Liver (tissue), 3 donors: ENCODE results near the gene FER.

Source experiments
- CTCF ChIP-seq: fragments of 150-350 bp; IDR thresholded peaks from 2 replicates; pipeline ENCODE4 v1.5.1; 2017; ENCODE audit warnings: improper control_type of control experiment, low read depth, low read length; ENCODE audit not compliant: missing input control
- EGR1 ChIP-seq, 2 donors: IDR thresholded peaks; 2 replicates each; pipeline ENCODE4 v1.6.1; 2016 to 2018; ENCODE audit warnings: antibody characterized with exemption in 2 of 2, low read depth in 2 of 2
- FOXA1 ChIP-seq: IDR thresholded peaks from 2 replicates; pipeline ENCODE4 v1.6.1; 2016; ENCODE audit warnings: antibody characterized with exemption
- GABPA ChIP-seq, 2 donors: IDR thresholded peaks in 1 of 2; conservative IDR thresholded peaks in 1 of 2; 2 replicates each; pipeline ENCODE4 v1.6.1; 2016; ENCODE audit warnings: antibody characterized with exemption in 2 of 2, mild to moderate bottlenecking in 1 of 2, moderate library complexity in 1 of 2
- JUND ChIP-seq, 2 donors: IDR thresholded peaks; 2 replicates each; pipeline ENCODE4 v1.6.1; 2016; ENCODE audit warnings: antibody characterized with exemption in 2 of 2
- RAD21 ChIP-seq, 2 donors: IDR thresholded peaks; 2 replicates each; pipeline ENCODE4 v1.6.1; 2016; ENCODE audit warnings: antibody characterized with exemption in 2 of 2, mild to moderate bottlenecking in 2 of 2
- RXRA ChIP-seq, 2 donors: IDR thresholded peaks; 2 replicates each; pipeline ENCODE4 v1.6.1; 2017 to 2018; ENCODE audit warnings: antibody characterized with exemption in 2 of 2, mild to moderate bottlenecking in 1 of 2
- SP1 ChIP-seq: IDR thresholded peaks from 2 replicates; pipeline ENCODE4 v1.6.1; 2018; ENCODE audit warnings: antibody characterized with exemption, mild to moderate bottlenecking
- TAF1 ChIP-seq: conservative IDR thresholded peaks from 2 replicates; pipeline ENCODE4 v1.6.1; 2016; ENCODE audit warnings: antibody characterized with exemption, mild to moderate bottlenecking
- YY1 ChIP-seq: IDR thresholded peaks from 2 replicates; pipeline ENCODE4 v1.6.1; 2016; ENCODE audit warnings: antibody characterized with exemption, mild to moderate bottlenecking
- TF ChIP-seq, protein P1 (sequence below): IDR thresholded peaks from 2 replicates; pipeline ENCODE4 v1.6.1; 2016; ENCODE audit warnings: antibody characterized with exemption
- TF ChIP-seq, protein P2 (sequence below): IDR thresholded peaks from 2 replicates; pipeline ENCODE4 v1.6.1; 2016; ENCODE audit warnings: antibody characterized with exemption
- TF ChIP-seq, protein P3 (sequence below): IDR thresholded peaks from 2 replicates; pipeline ENCODE4 v1.6.1; 2016; ENCODE audit warnings: antibody characterized with exemption, mild to moderate bottlenecking
- TF ChIP-seq, protein P4 (sequence below): IDR thresholded peaks from 2 replicates; pipeline ENCODE4 v1.6.1; 2016; ENCODE audit warnings: antibody characterized with exemption
- donor health status: healthy.
- donor health status: healthy.

GRCh38 chr5:108703313-108703712 is 44.4 kb upstream of the FER start:
- no peak for TF ChIP-seq CTCF
- TF ChIP-seq, protein P1, sequence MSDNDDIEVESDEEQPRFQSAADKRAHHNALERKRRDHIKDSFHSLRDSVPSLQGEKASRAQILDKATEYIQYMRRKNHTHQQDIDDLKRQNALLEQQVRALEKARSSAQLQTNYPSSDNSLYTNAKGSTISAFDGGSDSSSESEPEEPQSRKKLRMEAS = no peak
- TF ChIP-seq TAF1 = no peak
- TF ChIP-seq RAD21 (IDR thresholded peaks at IDR 0.05) = no peak
- no peak for TF ChIP-seq JUND (IDR thresholded peaks at IDR 0.05)
- TF ChIP-seq GABPA (IDR thresholded peaks at IDR 0.05 in 1 of 2, conservative IDR thresholded peaks at IDR 0.05 in 1 of 2) = no peak
- no peak for TF ChIP-seq YY1
- TF ChIP-seq, protein P2, sequence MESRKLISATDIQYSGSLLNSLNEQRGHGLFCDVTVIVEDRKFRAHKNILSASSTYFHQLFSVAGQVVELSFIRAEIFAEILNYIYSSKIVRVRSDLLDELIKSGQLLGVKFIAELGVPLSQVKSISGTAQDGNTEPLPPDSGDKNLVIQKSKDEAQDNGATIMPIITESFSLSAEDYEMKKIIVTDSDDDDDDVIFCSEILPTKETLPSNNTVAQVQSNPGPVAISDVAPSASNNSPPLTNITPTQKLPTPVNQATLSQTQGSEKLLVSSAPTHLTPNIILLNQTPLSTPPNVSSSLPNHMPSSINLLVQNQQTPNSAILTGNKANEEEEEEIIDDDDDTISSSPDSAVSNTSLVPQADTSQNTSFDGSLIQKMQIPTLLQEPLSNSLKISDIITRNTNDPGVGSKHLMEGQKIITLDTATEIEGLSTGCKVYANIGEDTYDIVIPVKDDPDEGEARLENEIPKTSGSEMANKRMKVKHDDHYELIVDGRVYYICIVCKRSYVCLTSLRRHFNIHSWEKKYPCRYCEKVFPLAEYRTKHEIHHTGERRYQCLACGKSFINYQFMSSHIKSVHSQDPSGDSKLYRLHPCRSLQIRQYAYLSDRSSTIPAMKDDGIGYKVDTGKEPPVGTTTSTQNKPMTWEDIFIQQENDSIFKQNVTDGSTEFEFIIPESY = no peak
- no peak for TF ChIP-seq EGR1 (IDR thresholded peaks at IDR 0.05; ENCODE audit: low read depth in 2 of 2)
- TF ChIP-seq RXRA (IDR thresholded peaks at IDR 0.05) = no peak
- TF ChIP-seq, protein P3, sequence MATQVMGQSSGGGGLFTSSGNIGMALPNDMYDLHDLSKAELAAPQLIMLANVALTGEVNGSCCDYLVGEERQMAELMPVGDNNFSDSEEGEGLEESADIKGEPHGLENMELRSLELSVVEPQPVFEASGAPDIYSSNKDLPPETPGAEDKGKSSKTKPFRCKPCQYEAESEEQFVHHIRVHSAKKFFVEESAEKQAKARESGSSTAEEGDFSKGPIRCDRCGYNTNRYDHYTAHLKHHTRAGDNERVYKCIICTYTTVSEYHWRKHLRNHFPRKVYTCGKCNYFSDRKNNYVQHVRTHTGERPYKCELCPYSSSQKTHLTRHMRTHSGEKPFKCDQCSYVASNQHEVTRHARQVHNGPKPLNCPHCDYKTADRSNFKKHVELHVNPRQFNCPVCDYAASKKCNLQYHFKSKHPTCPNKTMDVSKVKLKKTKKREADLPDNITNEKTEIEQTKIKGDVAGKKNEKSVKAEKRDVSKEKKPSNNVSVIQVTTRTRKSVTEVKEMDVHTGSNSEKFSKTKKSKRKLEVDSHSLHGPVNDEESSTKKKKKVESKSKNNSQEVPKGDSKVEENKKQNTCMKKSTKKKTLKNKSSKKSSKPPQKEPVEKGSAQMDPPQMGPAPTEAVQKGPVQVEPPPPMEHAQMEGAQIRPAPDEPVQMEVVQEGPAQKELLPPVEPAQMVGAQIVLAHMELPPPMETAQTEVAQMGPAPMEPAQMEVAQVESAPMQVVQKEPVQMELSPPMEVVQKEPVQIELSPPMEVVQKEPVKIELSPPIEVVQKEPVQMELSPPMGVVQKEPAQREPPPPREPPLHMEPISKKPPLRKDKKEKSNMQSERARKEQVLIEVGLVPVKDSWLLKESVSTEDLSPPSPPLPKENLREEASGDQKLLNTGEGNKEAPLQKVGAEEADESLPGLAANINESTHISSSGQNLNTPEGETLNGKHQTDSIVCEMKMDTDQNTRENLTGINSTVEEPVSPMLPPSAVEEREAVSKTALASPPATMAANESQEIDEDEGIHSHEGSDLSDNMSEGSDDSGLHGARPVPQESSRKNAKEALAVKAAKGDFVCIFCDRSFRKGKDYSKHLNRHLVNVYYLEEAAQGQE = no peak
- no peak for TF ChIP-seq SP1
- TF ChIP-seq, protein P4, sequence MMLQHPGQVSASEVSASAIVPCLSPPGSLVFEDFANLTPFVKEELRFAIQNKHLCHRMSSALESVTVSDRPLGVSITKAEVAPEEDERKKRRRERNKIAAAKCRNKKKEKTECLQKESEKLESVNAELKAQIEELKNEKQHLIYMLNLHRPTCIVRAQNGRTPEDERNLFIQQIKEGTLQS = no peak
- TF ChIP-seq FOXA1 = no peak
